Activated CD4-positive, alpha-beta T cell treated with anti-CD3 and anti-CD28 coated beads, Interleukin-2, amount 50 U/mL, for 1 hour (primary cell): ENCODE data around the gene KDM1B.
A peak's percentile ranks its signal among the peaks of the same experiment; 100 is the strongest.
"Not testable (repeated sequence)": the region's sequence is repeated elsewhere in the genome, so short reads cannot be mapped to it uniquely, and the experiment has no call there.

Experiments
- DNase-seq: peaks from one replicate; pipeline ENCODE4 v3.0.0-alpha.2; 2020

Gene KDM1B

GRCh38 chr6:18153311-18153703 lies 1.9 kb upstream of the KDM1B start:
- DNase-seq: no peak

GRCh38 chr6:18154507-18155149 lies 594 bp upstream of the KDM1B start, which contains the start of gene TPMT:
TPMT (minus strand) TSS chr6:18155077; CDS start chr6:18149127, 5,950 bp downstream.
- DNase-seq: no peak

- DNase-seq: peak; percentile 39
Measured at GRCh38 chr6:18155864-18156421, 721 bp downstream of the KDM1B start.

- DNase-seq: no peak
Measured at GRCh38 chr6:18160911-18161310, 5.7 kb downstream of the KDM1B start.

- DNase-seq: no peak
Measured at GRCh38 chr6:18161431-18161830, 6.2 kb downstream of the KDM1B start.

GRCh38 chr6:18162401-18162800 lies 7.2 kb downstream of the KDM1B start:
- DNase-seq: no peak

- DNase-seq: no peak
Measured at GRCh38 chr6:18165751-18166150, 10.5 kb downstream of the KDM1B start.

GRCh38 chr6:18166312-18167036 lies 11.3 kb downstream of the KDM1B start:
- DNase-seq: no peak

- DNase-seq: no peak
Measured at GRCh38 chr6:18168264-18168663, 13.0 kb downstream of the KDM1B start.

- no peak for DNase-seq
Measured at GRCh38 chr6:18171871-18172270, 16.6 kb downstream of the KDM1B start.

- DNase-seq: not testable (repeated sequence)
Measured at GRCh38 chr6:18176198-18176597, 21.0 kb downstream of the KDM1B start.

- DNase-seq: no peak
Measured at GRCh38 chr6:18177286-18177965, 22.2 kb downstream of the KDM1B start.

GRCh38 chr6:18178960-18179615 lies 23.9 kb downstream of the KDM1B start:
- DNase-seq: no peak

GRCh38 chr6:18179770-18180356 lies 24.6 kb downstream of the KDM1B start:
- no peak for DNase-seq

- no peak for DNase-seq
Measured at GRCh38 chr6:18182568-18182967, 27.3 kb downstream of the KDM1B start.

GRCh38 chr6:18183766-18184165 lies 28.5 kb downstream of the KDM1B start:
- no peak for DNase-seq

GRCh38 chr6:18185624-18186023 lies 30.4 kb downstream of the KDM1B start:
- DNase-seq: no peak

GRCh38 chr6:18186033-18186432 lies 30.8 kb downstream of the KDM1B start:
- no peak for DNase-seq

GRCh38 chr6:18186540-18187250 lies 31.5 kb downstream of the KDM1B start:
- no peak for DNase-seq

- no peak for DNase-seq
Measured at GRCh38 chr6:18187701-18188100, 32.5 kb downstream of the KDM1B start.

- no peak for DNase-seq
Measured at GRCh38 chr6:18189196-18189595, 34.0 kb downstream of the KDM1B start.

- no peak for DNase-seq
Measured at GRCh38 chr6:18192026-18192425, 36.8 kb downstream of the KDM1B start.
